ENCODE data around the gene PLXNA4.

PLXNA4 gene

DNA sequence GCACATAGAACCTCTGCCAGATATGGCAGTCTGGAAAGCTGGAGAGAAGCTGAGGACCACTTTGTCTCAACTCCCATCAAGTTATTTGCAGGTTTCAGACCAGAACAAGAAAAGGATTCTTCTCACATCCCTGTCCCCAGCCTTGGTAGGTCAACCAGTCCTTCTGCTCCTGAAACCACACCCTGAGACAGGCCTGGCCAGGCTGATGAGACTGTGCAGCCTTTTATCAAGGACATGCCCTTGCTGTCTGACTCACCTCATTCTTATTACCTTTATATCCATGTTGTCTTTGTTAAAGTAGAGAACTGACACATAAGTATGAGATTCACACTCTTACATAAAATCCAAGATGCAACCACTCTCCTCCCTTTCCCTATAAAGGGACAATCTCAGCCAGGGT is 354.9 kb downstream of the PLXNA4 start:
- no peak for DNase-seq

GRCh38 chr7:132220060-132220459 is 356.2 kb downstream of the PLXNA4 start:
- no peak for DNase-seq

DNA sequence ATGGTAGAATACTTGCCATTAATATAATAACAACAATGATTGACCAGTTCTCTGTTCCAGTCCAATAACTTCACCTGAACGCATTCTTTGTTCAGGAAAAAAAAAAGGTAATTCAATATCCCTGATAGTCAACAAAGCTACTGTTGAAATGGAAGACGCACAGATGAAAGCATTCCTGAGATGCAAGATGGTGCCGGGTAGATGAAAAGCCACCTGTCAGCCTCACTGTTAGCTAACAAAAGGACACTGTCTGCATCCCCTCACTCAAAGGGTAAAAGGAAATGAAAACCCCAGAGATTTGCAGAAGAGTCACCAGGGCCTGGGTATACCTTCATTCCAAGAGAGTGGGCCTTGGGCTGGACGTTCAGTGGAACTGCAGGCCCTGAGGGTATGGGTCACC is 357.4 kb downstream of the PLXNA4 start:
- no peak for DNase-seq

GRCh38 chr7:132216847-132217525 is 359.3 kb downstream of the PLXNA4 start:
- no peak for DNase-seq

- DNase-seq, result no peak
Measured at GRCh38 chr7:132214452-132214851, 361.8 kb downstream of the PLXNA4 start.

DNA sequence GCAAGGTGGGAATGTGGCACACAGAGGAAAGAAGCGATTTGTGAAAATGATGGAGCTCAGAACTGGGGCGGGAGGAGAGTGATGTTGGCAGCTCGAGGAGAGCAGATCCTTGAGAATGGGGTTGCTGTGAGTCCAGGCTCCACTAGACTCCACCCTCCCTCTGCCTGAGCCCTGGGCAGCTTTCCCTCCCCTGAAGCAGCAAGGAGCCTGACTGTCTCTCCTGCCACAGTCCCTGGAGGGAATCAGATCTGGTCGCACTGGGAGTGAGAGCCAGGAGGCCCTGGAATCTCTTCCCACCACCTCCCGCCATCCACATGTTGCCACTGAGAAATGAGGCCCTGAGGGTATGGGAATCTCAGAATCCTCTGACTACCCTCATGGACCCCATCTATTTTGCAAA is 362.7 kb downstream of the PLXNA4 start:
- DNase-seq, result no peak

DNA sequence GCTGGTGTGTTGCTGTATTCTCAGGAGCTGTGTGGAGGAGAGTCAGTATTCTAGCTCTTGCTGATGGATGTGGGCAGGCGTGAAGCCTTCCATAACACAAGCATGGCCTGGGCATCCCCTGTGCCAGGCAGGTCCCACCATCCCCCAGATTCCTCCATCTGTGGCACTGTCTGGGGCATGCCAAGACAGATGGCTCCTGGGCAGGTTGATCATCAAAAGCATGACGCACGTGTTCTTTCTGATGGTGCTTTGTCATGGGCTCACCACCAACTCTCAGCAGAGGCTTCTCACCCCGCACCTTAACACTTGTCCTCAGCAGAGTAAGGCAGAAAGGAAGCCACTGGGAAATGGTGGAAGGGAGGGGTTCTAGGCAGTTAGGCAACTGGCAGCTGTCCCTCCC is 364.3 kb downstream of the PLXNA4 start:
- DNase-seq, result no peak

DNA sequence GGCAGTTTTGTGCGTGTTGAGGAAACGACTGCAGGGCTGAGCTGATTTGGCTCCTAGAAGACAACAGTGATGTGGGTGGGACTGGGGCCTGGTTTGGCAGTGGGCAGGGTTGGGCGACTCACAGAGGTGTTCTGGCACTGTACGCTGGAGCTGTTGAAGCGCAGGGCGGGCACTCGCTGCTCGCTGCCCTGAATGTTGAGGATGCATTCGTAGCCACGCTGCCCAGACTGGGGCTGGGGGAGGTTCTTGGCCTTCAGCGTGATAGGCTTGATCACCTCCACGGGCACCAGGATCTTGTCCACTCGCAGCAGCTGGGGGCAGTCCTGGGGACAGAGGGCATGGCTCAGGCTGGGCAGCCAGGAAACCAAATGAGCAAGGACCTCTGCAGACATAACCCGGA is 365.4 kb downstream of the PLXNA4 start:
- DNase-seq, result no peak

DNA sequence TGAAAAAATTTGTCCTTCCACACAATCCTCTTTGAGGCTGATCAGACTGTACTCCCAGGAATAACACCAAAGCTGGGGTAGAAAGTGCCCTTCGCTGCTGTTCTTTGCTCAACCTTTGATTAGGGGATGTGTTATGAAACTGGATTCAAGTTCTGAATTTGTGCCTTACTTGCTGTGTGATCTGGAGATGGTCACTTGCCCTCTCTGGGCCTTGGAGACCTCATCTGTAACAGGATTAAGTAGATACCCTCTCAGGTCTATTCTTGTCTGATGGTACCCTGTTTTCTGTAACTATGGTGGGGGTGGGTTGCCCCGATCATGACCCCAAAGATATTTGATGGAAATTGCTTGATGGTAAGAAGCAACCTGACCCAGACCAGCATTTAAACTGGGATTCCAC is 368.5 kb downstream of the PLXNA4 start:
- DNase-seq, result no peak

DNA sequence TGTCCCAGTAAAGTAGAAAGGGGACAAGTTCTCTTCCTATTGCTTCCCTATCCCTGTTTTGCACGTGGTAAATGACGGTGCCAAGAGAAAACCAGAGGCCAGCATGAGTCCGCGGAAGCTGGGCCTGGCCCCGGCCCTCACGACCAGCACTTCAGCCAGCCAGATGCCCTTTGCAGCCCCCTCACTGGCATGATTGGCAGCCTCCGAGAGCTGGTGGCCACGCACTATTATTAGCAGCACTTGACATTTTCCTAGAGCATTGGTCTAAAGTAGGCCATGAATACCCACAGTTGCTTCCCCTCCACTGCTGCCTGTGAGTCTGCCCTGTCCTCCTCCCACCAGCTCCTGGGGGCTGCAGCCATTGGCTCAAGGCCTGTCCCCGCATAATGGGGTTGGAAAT is 369.1 kb downstream of the PLXNA4 start:
- no peak for DNase-seq

DNA sequence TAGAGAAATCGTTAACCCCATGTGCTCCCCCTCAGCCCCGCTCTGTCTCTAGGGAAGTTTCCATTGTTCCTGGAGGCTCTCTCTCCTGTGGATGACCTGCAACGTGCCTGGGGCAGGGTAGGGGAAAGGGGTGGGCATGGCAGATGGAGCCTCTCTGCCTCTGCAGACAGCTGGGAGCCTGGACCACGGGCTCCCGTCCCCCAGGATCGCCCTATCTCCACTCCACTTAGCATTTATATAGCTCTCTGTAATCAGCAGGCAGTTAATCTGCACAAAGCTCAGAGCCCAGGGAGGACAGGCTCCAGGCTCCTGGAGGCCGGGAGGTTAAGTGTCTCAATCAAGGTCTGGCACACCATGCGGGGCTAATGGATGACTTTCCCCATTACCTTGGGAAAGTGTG is 369.7 kb downstream of the PLXNA4 start:
- DNase-seq, result no peak

GRCh38 chr7:132205509-132205908 is 370.8 kb downstream of the PLXNA4 start:
- no peak for DNase-seq

- DNase-seq, result no peak
Measured at GRCh38 chr7:132203021-132203420, 373.2 kb downstream of the PLXNA4 start.

GRCh38 chr7:132202541-132202940 is 373.7 kb downstream of the PLXNA4 start:
- DNase-seq, result no peak

DNA sequence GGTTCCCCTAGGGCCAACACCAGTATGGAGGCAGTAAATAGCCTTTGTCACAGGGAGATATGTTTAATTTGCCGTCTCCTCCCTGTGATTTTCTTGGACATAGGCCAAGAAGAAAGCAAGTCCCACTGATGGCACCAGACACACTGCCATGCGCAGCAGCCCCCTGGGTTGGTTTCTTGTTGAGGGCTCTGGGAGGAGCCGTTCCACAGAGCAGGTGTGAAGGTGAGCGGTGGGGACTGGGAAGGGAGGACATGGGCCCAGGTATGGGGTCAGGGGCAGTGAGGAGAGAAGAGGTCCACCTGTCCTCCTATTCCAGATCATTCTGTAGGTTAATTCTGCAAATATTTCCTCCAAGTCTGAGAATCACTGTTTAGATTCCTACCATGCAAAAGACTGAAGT is 376.1 kb downstream of the PLXNA4 start:
- no peak for DNase-seq

GRCh38 chr7:132199626-132200025 is 376.6 kb downstream of the PLXNA4 start:
- DNase-seq, result no peak

DNA sequence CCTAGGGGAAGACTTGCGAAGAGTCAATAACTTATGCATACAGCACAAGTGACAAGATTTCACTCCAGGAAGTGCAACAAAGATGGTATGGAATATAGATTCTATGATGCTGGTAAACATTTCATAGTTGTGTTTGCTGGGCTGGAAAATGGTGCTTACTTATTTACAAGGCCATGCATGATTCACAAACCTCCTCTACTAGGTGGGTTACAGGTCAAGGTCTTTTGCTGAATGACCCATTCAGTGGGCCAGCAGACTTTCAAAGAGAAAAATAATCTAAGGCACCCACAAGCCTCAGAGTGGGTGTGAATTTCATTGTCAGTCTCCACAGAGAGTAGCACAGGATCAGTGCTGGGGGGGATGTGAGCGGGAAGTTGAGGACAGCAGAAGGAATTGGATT is 378.5 kb downstream of the PLXNA4 start:
- no peak for DNase-seq

DNA sequence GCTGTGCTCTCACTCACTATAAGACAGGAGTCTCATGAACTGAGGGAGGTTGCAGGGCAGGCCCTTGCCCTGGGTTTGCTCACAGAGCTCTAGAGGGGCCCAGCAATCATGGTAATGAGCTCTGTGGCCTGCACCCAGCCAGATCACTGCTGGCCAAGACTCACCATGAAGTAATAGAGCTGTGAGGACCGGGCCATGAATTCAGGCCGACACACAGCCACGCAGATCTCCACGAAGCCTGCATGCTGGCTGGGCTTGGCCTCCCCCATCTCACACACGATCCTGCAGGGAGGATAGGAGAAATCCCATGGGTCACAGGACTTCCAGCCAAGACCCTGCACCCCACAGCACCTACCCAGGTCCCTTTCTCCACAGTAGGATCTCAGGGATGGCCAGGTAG is 382.4 kb downstream of the PLXNA4 start:
- no peak for DNase-seq

- no peak for DNase-seq
Measured at GRCh38 chr7:132192809-132193208, 383.5 kb downstream of the PLXNA4 start.

GRCh38 chr7:132191418-132191817 is 384.9 kb downstream of the PLXNA4 start:
- DNase-seq, result no peak

DNA sequence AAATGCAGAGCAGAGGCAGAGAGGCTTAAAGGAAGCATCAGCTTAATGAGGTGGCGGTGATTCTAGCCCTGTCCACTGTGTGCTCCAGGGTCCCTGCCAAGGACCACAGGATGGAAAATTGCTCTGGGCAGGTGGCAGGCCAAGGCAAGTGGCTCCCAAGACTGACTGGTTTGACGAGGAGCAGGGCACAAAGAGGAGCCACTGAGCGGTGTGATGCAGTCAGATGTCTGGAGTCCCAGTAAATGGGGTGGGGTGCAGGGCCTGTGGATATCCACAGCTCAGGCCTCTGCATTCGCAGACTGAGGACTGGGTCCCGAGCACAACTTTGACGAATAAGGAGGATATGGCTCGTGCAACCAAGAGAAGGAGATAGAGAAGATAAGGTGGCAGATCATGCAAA is 385.6 kb downstream of the PLXNA4 start:
- no peak for DNase-seq

DNA sequence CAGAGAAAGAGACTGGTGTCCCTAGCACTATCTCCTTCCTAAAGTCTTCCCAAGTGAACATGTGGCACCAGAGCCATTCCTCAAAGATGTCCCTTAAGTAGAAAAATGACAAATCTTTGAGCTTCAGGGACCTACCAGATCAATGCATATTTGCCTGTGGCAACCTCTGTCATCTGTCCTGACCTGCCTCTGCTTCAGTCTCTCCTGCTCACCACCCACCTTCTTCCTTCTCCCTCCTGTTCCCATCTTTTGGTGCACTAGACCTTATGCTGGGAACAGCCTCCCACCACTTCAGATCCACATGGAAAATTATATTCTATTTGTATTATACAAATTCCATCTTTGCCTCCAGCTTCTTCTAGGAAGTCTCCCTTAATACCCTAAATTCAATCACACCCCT is 386.4 kb downstream of the PLXNA4 start:
- DNase-seq, result no peak

DNA sequence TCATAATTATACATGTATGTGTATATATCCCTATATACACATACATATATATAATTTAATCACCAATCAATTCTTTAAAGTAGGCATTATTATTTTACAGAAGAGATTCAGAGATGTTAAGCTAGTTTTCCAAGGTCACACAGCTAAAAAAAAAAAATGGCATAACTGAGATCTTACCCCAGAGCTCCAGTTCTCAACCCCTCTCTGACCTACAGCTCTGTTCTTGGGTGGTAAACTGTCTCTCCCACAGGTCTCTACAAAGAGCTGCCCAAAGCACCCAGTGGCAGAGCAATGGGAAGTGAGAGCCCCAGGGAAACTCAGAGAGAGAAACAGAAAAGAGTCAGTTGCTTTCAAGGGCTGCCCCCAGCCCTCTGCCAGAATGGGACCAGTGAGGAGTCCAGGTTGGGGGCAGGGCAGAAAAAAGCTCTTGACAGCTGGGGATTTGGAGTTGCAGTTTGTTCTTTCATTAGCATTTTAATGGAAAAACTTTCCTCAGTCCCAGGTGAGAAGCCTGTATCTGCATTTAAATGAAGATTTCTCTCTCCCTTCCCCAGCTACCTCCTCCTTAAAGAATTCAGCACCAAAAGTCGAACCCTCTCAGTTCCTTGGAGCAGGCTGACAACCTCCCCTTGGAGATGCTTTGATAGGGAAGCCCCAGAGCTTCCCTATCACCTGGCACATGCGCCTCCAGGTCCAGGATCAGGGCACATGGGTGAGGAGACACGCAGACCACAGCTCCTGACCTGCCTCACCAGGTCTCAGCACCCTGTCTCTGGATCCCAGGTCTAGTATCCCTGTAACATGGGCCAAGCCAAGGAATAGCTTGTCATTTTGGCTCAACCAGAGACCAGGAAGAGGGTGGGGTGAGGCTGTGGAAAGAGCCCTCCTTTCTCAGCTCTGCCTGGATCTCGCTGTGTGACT is 388.1 kb downstream of the PLXNA4 start:
- DNase-seq, result no peak

- DNase-seq, result no peak
Measured at GRCh38 chr7:132187391-132187790, 388.9 kb downstream of the PLXNA4 start.

DNA sequence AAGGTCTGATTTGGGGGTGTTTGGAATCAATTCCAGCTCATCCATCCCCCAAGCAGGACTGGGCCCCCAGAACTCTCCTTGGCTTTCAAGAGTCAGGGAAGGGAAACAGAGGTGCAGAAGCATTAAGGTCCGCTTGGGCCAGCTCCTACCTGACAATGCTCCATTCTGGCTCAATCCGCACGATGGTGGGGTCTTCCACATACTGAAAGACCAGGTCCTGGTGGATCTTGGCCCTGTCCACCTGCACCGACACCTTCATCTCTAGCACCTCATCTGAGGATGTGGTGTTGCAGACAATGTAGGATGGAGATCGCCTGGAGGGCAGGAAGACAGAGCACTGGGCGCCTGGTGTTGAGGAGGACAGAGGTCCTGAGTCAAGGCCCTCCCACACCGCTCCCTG is 391.1 kb downstream of the PLXNA4 start:
- DNase-seq, result no peak
